Activated T-helper 9 cell treated with anti-CD3 and anti-CD28 coated beads, Interleukin-2, amount 50 U/mL, for 16 hours (primary cell): Measurements from ENCODE around the gene ZNF783.
"Not testable (repeated sequence)": the region's sequence is repeated elsewhere in the genome, so short reads cannot be mapped to it uniquely, and the experiment has no call there.

Experiments used
- DNase-seq: peaks from one replicate; pipeline ENCODE4 v3.0.0-alpha.2; 2020; ENCODE audit warnings: low read depth

ZNF783 gene

GRCh38 chr7:149330914-149331567 is 69.0 kb downstream of the ZNF783 start:
- no peak for DNase-seq

GRCh38 chr7:149332602-149333320 is 70.8 kb downstream of the ZNF783 start:
- DNase-seq = not testable (repeated sequence)

GRCh38 chr7:149333321-149333717 is 71.3 kb downstream of the ZNF783 start:
- no peak for DNase-seq

- no peak for DNase-seq
Observed at GRCh38 chr7:149334219-149334618, 72.2 kb downstream of the ZNF783 start.
